ENCODE measurements around the gene D2HGDH. TPM values are rescaled to one million over a fixed set of nuclear protein-coding genes. Genes with fewer than 3 reads are reported as not detected.

Gene D2HGDH
- total and polyA plus RNA-seq, 2 of the 13 experiments (the other 11 are each of a cell fraction or from before 2014, with no cell fraction given), result 19.2 to 20.3 TPM

- TF ChIP-seq ZNF800 (CRISPR knock-in tag; IDR thresholded peaks at IDR 0.05), result no peak
- no peak for TF ChIP-seq PHB2 (IDR thresholded peaks at IDR 0.05; ENCODE audit: partially characterized antibody)
- peak; percentile 90 for TF ChIP-seq GFI1 (CRISPR knock-in tag; IDR thresholded peaks at IDR 0.05; ENCODE audit: borderline replicate concordance)
- no peak for TF ChIP-seq FOSL1 (CRISPR knock-in tag; IDR thresholded peaks at IDR 0.05; ENCODE audit: borderline replicate concordance)
- TF ChIP-seq SMAD9 (CRISPR knock-in tag; IDR thresholded peaks at IDR 0.05), result no peak
- no peak for TF ChIP-seq CREB3 (CRISPR knock-in tag; IDR thresholded peaks at IDR 0.05)
- TF ChIP-seq TMF1 (CRISPR knock-in tag; IDR thresholded peaks at IDR 0.05; ENCODE audit: low read depth), result no peak
- no peak for TF ChIP-seq ZBTB49 (CRISPR knock-in tag; IDR thresholded peaks at IDR 0.05; ENCODE audit: borderline replicate concordance)
- no peak for TF ChIP-seq PCBP2 (optimal IDR thresholded peaks at IDR 0.05; ENCODE audit: low read depth, low read length, poor library complexity, severe bottlenecking)
- TF ChIP-seq PRPF4 (IDR thresholded peaks at IDR 0.05; ENCODE audit: low read depth, low read length, poor library complexity, severe bottlenecking), result no peak
- TF ChIP-seq ZNF891 (CRISPR knock-in tag; IDR thresholded peaks at IDR 0.05), result no peak; the same call in 1 of the 2 replicates
- peak; percentile 88 for TF ChIP-seq ZMYM3 (CRISPR knock-in tag; IDR thresholded peaks at IDR 0.05)
- no peak for TF ChIP-seq ZFP82 (CRISPR knock-in tag; IDR thresholded peaks at IDR 0.05; ENCODE audit: borderline replicate concordance)
- TF ChIP-seq DPF2 (CRISPR knock-in tag; IDR thresholded peaks at IDR 0.05; ENCODE audit: borderline replicate concordance, low read depth), result no peak
- TF ChIP-seq ZNF770 (CRISPR knock-in tag; IDR thresholded peaks at IDR 0.05), result peak; percentile 99
- no peak for TF ChIP-seq FOXO4 (CRISPR knock-in tag; conservative IDR thresholded peaks at IDR 0.05)
- TF ChIP-seq ZUFSP (CRISPR knock-in tag; IDR thresholded peaks at IDR 0.05; ENCODE audit: borderline replicate concordance), result no peak
- TF ChIP-seq AKAP8 (CRISPR knock-in tag; IDR thresholded peaks at IDR 0.05), result 0 out of 2 replicates have a peak, but pooled peaks have one; percentile 72
These were observed 82.8 kb downstream of the D2HGDH start (continued) for GRCh38 chr2:241817126-241817820.

All from HepG2 (cell line).